Keratinocyte (primary cell): ENCODE data around the gene CFAP299.

Source experiments
- CTCF ChIP-seq, 3 experiments: IDR thresholded peaks in 1 of 3; conservative IDR thresholded peaks in 1 of 3; optimal IDR thresholded peaks in 1 of 3; 2 replicates in 2 of 3; 3 replicates in 1 of 3; pipeline versions ENCODE3 to v1.5.1; 2011; ENCODE audit warnings: low read length in 3 of 3, mild to moderate bottlenecking in 3 of 3, moderate library complexity in 2 of 3, control low read depth in 1 of 3, inconsistent platforms in 1 of 3; ENCODE audit not compliant: insufficient read depth in 2 of 3; ENCODE audit errors: extremely low read depth in 1 of 3
- EZH2 ChIP-seq: IDR thresholded peaks from one replicate; pipeline ENCODE4 v1.6.1; 2012; ENCODE audit warnings: inconsistent platforms, mild to moderate bottlenecking, low read length, moderate library complexity

DNA sequence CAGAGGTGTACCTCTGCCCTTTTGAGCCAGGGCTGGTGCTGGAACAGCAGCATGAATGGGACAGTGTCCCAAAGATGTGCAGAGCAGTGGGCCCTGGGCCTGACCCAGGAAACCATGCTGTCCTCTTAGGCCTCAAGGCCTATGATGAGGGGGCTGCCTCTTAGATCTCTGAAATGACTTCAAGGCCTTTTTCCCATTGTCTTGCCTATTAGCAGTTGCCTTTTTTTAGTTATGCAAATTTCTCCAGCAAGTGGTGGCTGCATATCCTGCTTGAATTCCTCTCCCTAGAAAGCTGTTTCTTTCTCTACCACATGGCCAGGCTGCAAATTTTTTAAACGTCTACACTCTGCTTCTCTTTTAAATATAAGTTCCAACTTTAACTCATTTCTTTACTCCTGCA, 160.3 kb downstream of the CFAP299 start:
- TF ChIP-seq EZH2 (no peak), CTCF (optimal IDR thresholded peaks at IDR 0.05 in 1 of 3, IDR thresholded peaks at IDR 0.05 in 1 of 3, conservative IDR thresholded peaks at IDR 0.05 in 1 of 3; ENCODE audit: extremely low read depth in 1 of 3, insufficient read depth in 2 of 3, low read length in 3 of 3) (no peak)
